PFSK-1 (cell line): ENCODE measurements around the gene RNF103.

ENCODE experiments used
- FOXP2 ChIP-seq: optimal IDR thresholded peaks from 2 replicates; pipeline ENCODE3; 2011; ENCODE audit warnings: borderline replicate concordance, control low read depth, inconsistent platforms; ENCODE audit not compliant: insufficient read depth; ENCODE audit errors: extremely low read length, extremely low read depth
- POLR2AphosphoS5 ChIP-seq: IDR thresholded peaks from 2 replicates; pipeline ENCODE4 v1.6.1; 2012; ENCODE audit warnings: low read depth, mild to moderate bottlenecking, control low read depth, low read length, moderate library complexity
- REST ChIP-seq, 2 experiments: IDR thresholded peaks; 2 replicates each; pipeline versions ENCODE4 v1.6.1 to v1.8.0; 2011 to 2012; ENCODE audit warnings: low read depth in 2 of 2, low read length in 2 of 2, control low read depth in 1 of 2, inconsistent platforms in 1 of 2, mild to moderate bottlenecking in 1 of 2, moderate library complexity in 1 of 2; ENCODE audit not compliant: insufficient read depth in 1 of 2
- SIN3A ChIP-seq: IDR thresholded peaks from 2 replicates; pipeline ENCODE4 v1.6.1; 2012; ENCODE audit warnings: mild to moderate bottlenecking, low read length, moderate library complexity, borderline replicate concordance; ENCODE audit not compliant: insufficient read depth
- TAF1 ChIP-seq: IDR thresholded peaks from 2 replicates; pipeline ENCODE4 v1.6.1; 2012; ENCODE audit warnings: low read length, control low read depth, borderline replicate concordance; ENCODE audit not compliant: insufficient read depth

RNF103 gene

GRCh38 chr2:86584151-86584913, 39.3 kb downstream of the RNF103 start:
- TF ChIP-seq SIN3A, result no peak
- no peak for TF ChIP-seq REST (IDR thresholded peaks at IDR 0.05; ENCODE audit: insufficient read depth in 1 of 2, low read depth in 2 of 2, low read length in 2 of 2)
- TF ChIP-seq FOXP2, result no peak
- TF ChIP-seq TAF1, result no peak
- no peak for TF ChIP-seq POLR2AphosphoS5

GRCh38 chr2:86580560-86580959, 43.1 kb downstream of the RNF103 start:
- TF ChIP-seq TAF1 (no peak), POLR2AphosphoS5 (no peak), FOXP2 (no peak), SIN3A (no peak), REST (IDR thresholded peaks at IDR 0.05; ENCODE audit: insufficient read depth in 1 of 2, low read depth in 2 of 2, low read length in 2 of 2) (no peak)

- TF ChIP-seq POLR2AphosphoS5 (no peak), TAF1 (no peak), SIN3A (no peak), REST (IDR thresholded peaks at IDR 0.05; ENCODE audit: insufficient read depth in 1 of 2, low read depth in 2 of 2, low read length in 2 of 2) (no peak), FOXP2 (no peak)
These were observed 45.7 kb downstream of the RNF103 start for GRCh38 chr2:86577817-86578456.

- TF ChIP-seq SIN3A, result no peak
- TF ChIP-seq TAF1, result no peak
- TF ChIP-seq REST (IDR thresholded peaks at IDR 0.05; ENCODE audit: insufficient read depth in 1 of 2, low read depth in 2 of 2, low read length in 2 of 2), result no peak
- no peak for TF ChIP-seq FOXP2
- no peak for TF ChIP-seq POLR2AphosphoS5
These were observed 53.6 kb downstream of the RNF103 start for GRCh38 chr2:86570059-86570458.

GRCh38 chr2:86566821-86567190, 56.9 kb downstream of the RNF103 start:
- TF ChIP-seq FOXP2 (no peak), TAF1 (no peak), SIN3A (no peak), POLR2AphosphoS5 (no peak), REST (IDR thresholded peaks at IDR 0.05; ENCODE audit: insufficient read depth in 1 of 2, low read depth in 2 of 2, low read length in 2 of 2) (no peak)
